Smooth muscle cell of the brain vasculature (primary cell): ENCODE data around the gene OR14C36.
"Not testable (repeated sequence)": the region's sequence is repeated elsewhere in the genome, so short reads cannot be mapped to it uniquely, and the experiment has no call there.

Experiments used
- DNase-seq: peaks from one replicate; pipeline ENCODE4 v3.0.0-alpha.2; 2012; ENCODE audit warnings: low read depth, low spot score

The OR14C36 gene, protein sequence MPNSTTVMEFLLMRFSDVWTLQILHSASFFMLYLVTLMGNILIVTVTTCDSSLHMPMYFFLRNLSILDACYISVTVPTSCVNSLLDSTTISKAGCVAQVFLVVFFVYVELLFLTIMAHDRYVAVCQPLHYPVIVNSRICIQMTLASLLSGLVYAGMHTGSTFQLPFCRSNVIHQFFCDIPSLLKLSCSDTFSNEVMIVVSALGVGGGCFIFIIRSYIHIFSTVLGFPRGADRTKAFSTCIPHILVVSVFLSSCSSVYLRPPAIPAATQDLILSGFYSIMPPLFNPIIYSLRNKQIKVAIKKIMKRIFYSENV

DNA sequence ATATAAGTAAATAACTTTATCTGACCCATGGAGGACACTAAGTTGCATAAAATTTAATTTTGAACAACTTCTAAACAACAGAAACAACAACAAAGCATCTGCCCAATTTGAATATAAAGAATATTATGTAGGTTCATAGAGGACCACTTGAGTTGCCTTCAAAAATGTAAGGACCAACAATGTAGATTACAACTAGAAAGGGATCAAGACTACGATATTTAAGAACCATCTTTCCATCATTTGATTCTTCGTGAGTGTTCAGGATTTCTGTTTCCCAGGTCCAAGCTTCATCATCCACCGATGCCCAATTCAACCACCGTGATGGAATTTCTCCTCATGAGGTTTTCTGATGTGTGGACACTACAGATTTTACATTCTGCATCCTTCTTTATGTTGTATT lies at the start of gene OR14C36:
Gene OR14C36, plus strand, starts transcription at position 301 of the 400 bp plus-strand sequence. Its CDS starts 0 bp downstream, at position 301.
- DNase-seq = no peak

DNA sequence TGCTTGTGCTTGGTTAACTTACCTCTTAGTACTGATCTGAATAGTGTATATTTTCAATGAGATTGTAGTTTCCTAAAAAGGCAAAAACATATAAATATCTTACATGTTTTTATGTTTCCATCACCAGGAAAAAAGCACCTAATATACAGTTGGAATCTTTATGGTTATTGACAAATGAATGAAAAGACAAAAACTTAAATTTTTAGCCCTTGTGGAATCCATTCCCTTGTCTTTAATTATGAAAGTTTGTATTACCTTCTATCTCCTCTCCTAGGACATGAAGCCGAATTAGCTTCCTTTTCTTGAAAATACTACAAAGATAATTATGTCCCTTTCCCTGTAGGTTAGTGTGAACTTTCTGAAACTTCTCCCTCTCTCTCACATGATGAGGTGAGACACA lies 45.3 kb upstream of the OR14C36 start, which contains the start of gene OR2T12:
Gene OR2T12, minus strand, starts transcription at position 101 of the 400 bp plus-strand sequence. CDS start 7,846 bp downstream, outside the sequence.
- no peak for DNase-seq

DNA sequence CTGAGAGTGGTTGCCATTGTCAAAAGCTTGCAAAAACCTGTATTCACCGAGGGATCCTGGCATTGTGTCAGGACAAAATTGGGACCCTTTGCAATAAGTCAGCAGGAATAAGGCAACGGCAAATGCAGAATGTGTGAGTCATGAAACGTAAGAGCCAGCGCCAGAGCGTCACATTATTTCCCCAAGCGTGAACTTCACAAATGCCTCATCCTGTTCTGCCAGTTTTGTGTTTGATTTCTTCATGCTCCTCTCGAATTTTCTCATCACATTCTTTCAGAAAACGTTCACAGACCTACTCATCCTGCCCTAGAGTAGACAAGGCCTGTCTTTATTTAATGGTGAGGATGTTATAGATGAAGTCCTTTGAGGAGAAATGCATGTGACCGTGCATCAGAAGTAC lies 42.9 kb upstream of the OR14C36 start:
- not testable (repeated sequence) for DNase-seq

DNA sequence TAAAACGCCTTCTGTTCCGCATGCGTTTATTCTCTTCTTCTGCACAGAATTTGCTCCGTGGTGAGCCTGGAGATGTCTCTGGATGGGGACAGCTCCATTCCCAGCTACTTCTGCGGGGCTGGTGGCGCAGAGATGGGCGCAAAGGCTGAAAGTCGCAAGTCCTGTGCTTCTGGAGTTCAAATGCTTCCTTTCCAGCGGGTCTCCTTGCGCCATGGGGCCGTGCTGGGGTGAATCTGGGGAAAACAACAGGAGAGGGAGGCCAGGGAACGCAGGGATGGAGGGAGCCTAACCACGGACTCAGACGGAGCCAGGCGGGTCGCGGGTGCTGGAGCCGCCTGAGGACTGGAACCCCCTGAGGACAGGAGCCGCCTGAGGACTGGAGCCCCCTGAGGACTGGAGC lies 42.5 kb upstream of the OR14C36 start:
- DNase-seq = no peak

DNA sequence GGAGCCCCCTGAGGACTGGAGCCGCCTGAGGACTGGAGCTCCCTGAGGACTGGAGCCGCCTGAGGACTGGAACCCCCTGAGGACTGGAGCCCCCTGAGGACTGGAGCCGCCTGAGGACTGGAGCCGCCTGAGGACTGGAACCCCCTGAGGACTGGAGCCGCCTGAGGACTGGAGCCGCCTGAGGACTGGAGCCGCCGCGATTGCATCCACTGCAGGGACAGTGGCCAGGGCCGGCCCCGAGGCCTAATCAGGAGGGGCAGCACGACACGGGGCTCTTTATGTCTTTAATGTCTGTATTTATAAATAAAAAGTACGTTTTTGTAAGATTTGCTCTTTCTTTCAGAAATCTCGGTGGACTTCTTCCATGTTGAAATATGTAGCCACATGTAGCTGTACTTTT lies 41.8 kb upstream of the OR14C36 start:
- DNase-seq = not testable (repeated sequence)

DNA sequence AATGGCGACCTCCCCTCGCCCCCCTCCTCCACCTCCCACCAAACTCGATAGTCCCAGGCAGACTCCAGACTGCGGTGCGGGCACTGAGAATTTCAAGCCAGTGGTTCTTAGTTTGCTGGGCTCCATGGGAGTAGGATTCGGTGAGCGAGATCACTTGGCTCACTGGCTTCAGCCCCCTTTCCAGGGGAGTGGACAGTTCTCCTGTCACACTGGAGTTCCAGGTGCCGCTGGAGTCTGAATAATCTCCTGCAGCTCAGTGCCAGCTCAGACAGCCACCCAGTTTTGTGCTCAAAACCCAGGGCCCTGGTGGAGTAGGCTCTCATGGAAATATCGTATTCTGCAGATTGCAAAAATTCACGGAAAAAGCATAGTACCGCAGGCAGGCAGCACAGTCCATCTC lies 31.8 kb upstream of the OR14C36 start:
- DNase-seq = no peak

DNA sequence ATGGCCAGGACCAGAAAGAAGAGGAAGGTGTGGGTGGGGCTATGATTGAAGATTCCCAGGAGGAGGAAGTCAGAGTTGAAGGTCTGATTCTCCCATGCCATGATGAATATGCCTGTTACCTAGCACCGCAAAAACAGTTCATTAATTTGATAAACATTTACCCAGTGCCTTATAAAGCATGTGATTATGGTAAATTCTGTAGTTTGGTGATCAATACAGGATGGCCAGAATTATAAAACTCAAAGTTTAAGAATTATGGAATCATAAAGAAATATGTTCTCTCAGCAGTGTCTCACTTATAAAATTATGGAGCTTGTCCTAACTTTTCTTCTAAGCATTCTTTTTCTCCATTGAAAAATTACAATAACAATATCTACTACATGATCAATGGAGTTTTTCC lies 24.1 kb upstream of the OR14C36 start, which contains the start of gene OR2M7:
Gene OR2M7, minus strand, starts transcription at position 101 of the 400 bp plus-strand sequence. Its CDS starts 0 bp downstream, at position 101.
- DNase-seq = no peak

DNA sequence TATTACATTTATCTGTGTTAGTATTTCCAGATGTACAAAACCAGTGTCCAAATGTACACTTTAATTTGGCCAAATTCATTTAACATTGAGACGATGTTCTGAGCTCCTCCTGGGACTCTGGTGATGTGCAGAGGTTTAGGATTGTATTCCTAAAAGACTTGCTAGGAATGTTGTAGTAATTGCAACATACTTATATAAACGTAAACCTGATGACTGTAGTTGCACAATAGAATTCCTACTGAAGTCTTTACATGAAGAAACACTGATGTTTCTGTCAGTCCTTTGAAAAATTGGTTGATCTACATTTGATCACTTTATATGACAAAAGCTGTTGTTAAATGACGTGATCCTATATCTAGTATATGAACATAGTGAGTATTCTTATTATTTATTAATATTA lies 5.1 kb upstream of the OR14C36 start:
- DNase-seq = no peak

DNA sequence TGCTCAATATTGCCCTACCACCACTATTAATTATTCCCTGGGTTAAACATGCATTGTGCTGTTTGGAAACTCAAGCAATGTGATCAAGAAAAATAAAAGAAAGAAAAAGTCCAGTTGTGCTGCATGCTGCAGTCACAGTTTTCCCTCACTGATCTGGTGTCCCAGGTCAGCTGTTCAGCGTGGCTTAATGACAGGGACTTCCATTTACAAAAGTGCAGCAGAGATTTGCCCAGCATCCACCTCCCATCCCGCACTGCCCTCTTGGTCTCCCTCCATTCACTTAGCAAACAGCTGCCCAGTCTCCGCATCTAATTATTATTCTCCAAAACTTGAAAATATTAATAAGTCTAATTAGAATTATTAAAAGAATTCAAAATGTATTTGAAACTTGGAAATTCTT lies 10.8 kb downstream of the OR14C36 start:
- no peak for DNase-seq

DNA sequence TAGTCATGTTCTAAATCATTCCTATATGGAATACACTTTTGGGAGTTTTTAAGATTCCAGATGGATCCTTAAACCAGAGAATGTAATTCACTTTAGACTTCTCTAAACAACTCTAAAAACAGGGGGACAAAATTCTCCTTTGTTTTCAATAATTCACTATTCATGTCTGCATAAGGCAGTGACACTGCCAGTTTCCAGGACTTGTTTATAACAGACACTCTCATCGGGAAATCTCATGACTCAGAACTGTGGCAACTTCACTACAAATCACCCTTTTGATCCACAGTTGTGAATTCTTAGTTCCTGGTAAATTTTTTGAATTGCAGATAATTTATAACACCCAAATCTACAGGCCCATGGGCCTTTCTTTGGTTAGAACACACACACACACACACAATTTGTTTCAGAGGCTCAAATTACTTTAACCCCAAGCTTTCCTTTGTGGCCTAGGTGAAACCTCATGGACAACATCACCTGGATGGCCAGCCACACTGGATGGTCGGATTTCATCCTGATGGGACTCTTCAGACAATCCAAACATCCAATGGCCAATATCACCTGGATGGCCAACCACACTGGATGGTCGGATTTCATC lies 12.6 kb downstream of the OR14C36 start, which contains the start of gene OR2T4:
Gene OR2T4, plus strand, starts transcription at position 545 of the 595 bp plus-strand sequence. Its CDS starts 0 bp downstream, at position 545.
- DNase-seq = no peak

DNA sequence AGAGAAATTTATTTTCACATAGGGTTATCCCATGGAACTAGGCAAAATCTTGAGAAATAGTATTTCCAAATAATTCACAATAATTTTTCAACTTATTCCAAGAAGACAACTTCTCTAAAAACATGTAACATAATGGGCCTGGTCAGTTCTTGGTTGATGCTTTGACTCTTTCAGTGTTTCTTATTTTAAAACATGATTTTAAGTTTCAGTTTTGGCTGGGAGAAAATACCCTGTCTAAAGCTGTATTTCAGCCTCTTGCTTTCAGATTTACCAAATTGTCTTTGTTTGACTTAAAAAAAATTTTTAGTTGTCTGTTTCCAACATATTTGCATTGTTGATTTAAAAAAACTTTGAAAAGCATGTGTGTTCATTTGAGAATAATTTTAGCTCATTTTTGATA lies 18.0 kb downstream of the OR14C36 start:
- no peak for DNase-seq

DNA sequence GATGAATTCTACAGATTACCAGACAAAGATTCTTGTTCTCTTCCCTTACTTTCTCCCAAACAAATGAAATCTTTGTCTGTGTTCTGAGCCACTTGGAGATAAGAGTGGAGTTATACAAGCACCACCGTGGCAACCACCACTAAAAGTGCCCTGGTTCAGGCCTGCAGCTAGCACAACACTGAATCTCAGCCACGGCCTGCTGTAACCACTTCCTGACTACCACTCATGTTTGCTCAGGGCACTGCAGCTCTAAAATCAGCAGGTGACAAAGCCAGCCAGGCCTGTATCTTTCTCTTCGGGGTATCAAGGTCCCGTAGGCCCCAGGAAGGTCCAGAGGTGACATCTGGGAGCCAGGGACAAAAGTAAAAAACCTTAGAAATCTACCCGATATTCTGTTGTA lies 23.8 kb downstream of the OR14C36 start:
- no peak for DNase-seq

DNA sequence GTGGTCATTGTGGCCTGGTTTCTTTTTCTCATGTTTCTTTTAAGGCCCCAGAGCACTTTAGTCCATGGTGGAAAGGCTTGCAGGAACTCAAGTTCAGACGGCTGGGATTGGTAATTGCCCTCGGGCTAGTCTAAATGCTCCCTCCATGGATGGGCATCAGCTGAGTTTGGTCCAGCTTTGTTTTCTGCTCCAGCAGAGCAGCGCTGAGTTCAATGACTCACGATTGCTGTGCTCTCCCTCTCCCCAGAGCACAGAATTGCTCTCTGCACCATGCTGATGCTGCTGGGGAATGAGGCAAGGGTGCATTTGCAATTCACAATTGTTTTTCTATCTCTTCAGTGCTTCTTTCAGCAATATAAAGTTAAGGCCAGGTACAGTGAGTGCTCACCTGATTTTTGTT lies 25.2 kb downstream of the OR14C36 start:
- no peak for DNase-seq

DNA sequence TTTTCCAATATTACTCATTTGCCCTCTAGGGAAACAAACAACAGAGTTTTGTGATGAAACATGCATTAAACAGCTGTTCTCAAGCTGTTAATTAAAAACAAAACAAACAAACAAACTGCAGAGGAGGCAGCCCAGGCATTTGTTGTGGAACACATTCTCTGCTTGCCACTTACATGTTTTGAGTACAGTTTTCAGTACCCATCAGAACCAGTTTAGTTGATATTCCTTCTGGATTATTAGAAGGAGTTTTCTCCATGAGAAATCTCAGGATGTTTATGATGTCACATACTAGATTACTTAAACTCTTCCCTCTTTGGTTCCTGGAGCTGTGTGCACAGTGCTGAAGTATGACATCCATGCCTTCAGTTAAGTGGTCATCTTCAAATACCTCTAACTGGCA lies 26.9 kb downstream of the OR14C36 start, which contains the start of gene OR2T6:
Gene OR2T6, plus strand, starts transcription at position 301 of the 400 bp plus-strand sequence. CDS start 11,863 bp downstream, outside the sequence.
- DNase-seq = no peak

DNA sequence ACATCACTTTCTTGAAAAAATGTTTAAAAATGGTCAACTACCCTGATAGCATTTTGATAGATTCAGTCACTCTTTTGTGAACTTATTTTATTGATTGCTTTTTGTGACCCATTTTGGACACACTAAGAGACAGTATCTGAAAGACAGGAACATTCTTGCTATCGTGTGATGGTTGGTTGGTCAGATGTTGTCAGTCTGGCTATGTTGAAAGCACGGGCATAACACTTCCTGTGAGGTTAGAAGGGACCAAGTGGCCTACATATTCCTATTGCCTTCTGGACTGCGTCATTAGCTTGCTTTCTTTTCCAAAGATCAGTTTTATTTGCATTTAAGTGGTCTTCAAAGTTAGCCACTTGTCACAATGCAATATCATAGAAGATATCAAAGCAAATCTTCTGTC lies 28.3 kb downstream of the OR14C36 start:
- DNase-seq = no peak

DNA sequence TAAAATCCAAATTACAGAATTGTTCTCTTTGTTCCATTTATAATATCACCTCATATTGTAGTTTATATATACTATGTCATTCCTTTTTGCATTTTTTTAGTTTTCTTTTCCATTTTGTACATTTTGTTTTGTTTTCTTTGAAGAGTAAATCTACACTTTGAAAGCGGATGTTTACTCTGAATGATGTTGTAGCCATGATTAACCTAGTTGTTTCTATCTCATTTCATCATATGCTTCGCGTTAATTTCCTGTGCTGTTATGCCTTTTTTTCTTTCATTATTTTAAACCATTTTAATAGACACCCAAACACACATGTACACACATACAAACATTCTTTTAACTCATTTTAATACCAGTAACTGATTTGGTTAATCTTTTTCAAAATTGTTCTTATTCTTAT lies 32.3 kb downstream of the OR14C36 start:
- no peak for DNase-seq

DNA sequence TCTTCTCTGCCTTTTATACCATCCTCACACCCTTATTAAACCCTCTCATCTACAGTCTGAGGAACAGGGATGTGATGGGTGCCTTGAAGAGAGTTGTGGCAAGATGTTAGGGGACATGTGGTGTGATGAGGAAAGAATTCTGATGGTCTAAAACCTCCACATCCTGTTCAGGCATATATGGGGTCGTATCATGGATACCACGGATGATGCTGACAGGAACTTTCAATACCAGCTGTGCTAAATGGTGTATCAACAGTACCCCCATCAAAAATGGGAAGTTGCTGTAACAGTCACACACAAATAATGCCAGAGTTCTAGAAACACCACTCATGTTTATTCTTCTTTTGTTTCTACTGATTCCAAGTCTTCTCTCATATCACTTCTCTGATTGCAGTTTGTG lies 39.9 kb downstream of the OR14C36 start:
- no peak for DNase-seq

DNA sequence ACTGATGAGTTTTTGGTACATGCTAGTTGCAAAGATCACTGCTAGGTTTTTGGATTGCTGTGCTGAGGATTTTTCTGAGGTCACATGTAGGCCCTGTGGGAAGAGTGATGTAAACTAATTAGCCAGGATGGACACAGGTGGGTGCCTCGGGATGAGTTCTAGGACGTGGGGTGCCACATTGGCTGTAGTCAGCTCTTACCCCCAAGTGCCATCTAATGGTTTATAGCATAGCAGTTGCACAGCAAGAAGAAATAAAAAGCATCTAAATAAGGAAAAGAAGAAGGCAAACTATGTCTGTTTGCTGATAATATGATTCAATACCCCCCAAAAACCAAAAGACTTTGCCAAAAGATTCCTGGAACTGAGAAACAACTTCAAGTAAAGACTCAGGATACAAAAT lies 44.5 kb downstream of the OR14C36 start:
- DNase-seq = no peak
